ENCODE data around the gene PTPRN2.
"Not testable (repeated sequence)": the region's sequence is repeated elsewhere in the genome, so short reads cannot be mapped to it uniquely, and the experiment has no call there.

The PTPRN2 gene

DNA sequence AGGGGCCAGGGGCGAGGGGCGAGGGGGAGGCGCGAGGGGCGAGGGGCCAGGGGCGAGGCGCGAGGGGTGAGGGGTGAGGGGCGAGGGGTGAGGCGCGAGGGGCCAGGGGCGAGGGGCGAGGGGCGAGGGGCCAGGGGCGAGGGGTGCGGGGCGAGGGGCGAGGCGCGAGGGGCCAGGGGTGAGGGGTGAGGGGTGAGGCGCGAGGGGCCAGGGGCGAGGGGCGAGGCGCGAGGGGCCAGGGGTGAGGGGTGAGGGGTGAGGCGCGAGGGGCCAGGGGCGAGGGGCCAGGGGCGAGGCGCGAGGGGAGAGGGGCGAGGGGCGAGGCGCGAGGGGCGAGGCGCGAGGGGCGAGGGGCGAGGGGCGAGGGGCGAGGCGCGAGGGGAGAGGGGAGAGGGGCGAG lies 192.3 kb downstream of the PTPRN2 start:
- no peak for DNase-seq

DNA sequence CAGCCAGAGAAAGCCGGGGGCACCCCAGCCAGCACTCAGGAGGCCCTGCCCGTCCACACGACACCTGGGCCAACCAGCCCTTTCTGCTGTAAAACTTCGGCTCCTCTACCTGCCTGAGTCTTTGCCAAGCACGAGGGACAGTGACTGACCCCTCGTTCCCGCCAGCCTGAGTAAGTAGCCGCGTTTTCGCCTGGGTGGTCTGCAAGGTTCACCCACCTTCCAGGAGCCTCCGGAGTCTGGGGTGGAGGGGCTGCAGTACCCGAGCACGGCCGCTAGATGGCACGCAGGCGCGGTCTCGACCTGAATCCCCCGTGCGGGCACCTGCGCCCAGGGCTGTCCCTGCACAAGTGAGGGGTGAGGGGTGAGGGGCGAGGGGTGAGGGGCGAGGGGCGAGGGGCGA lies 192.7 kb downstream of the PTPRN2 start:
- no peak for DNase-seq

DNA sequence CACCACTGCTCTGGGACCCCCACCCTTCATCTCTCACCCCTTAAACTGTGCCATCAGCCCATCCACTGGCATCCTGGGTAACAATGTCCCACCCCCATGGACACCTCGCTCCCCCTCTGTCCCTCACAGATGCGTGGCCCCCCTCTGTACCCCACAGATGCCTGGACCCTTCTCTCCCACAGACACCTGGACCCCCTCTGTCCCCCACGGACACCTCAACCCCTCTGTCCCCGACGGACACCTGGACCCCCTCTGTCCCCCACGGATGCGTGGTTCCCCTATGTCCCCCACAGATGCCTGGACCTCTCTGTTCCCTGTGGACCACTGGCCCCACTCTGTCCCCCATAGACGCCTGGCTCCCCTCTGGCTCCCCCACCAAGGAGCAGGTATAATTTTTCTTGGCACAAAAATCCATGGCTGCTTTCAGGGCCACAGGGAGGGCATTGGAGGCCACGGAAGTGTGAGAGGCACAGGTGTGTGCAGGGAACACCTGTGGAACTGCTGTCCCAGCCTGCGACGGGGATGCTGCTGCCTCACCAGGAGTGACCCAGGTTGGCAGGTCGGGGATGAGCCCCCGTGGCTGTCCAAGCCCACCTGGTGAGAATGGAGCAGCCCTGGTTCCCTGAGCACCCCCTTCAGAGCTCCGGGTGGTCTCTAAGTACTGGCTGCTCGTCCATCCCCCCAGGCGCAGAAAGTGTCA lies 193.5 kb downstream of the PTPRN2 start:
- DNase-seq: no peak

- no peak for DNase-seq
Measured at GRCh38 chr7:158392251-158392650, 195.4 kb downstream of the PTPRN2 start.

GRCh38 chr7:158391541-158391940 lies 196.1 kb downstream of the PTPRN2 start:
- DNase-seq: no peak

DNA sequence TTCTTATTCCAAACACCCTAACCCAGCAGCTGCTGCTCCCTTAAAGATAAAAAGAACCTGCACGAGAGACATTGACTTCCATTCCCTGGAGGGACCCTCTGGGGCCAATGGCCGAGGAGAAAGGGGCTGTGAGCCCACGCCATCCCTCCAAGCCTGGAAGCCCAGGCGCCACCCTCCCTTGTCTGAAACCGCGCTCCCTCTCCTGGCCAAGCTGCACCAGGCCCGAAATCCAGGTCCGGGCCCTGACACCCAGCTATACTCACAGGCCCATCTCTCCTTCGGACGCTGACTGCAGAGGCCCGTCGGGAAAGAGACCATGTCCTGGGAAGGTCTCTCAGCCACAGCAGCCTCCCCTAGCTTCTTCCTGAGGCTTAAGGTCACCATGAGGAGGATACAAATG lies 196.5 kb downstream of the PTPRN2 start:
- DNase-seq: no peak

GRCh38 chr7:158390460-158390859 lies 197.2 kb downstream of the PTPRN2 start:
- no peak for DNase-seq

DNA sequence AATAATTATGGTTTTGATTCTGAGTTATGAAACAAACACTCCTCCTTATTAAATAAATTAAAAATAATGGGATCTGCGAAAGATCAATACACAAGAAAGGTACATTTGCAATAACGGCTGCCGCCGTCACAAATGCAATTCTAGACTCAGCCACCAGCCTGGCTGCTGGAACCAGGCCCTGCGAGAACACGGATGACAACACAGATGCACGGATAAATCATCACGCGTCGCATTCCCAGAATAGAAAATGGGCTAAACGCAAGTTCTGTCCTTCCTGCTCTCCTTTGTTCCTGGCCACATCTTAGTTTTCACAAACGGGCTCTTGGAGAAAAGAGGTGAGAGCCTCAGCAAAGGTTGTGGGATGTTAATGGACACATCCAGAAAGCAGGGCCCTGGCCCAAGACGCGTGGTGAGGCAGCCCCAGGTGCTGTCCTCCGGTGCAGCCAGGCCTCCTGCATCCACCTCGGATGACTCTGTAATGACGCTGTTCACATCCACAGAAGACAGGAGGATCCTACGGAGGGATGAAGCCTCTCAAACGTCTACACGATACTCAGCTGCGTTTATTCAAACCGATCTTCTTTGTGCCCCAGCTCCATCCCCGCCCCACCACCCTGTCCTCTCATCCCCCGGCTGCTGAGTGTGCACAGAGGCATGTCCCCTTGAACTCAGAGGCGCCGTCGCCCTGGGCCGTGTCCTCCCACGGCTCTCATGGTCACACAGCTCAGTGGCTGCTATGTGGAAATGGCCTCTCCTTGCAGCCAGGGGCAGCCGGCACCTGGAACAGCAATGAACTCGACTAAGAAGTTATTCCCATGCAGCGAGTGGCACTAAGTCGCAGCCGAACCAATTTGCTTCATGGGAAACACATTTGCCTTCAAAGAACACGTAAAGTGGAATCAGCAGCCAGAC lies 197.9 kb downstream of the PTPRN2 start:
- DNase-seq: no peak

- DNase-seq: no peak
Measured at GRCh38 chr7:158388928-158389327, 198.7 kb downstream of the PTPRN2 start.

- DNase-seq: no peak
Measured at GRCh38 chr7:158388072-158388471, 199.6 kb downstream of the PTPRN2 start.

DNA sequence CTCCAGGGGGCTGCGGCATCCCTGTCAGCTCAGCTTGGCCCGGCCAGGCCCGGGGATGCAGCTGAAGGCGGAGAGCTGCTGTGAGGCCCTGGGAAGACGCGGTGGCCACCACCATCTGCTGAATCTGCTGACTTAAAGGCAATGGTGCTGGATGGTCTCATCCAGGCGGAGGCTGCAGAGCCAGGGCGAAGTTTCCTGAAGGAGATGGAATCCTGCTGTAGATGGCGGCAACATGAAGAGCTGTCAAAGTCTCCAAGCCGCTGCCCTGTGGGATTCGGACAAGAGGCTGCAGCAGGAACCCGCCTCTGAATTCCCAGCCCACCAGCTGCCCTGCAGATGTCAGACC lies 200.1 kb downstream of the PTPRN2 start:
- no peak for DNase-seq

- DNase-seq: no peak
Measured at GRCh38 chr7:158386866-158387545, 200.6 kb downstream of the PTPRN2 start.

DNA sequence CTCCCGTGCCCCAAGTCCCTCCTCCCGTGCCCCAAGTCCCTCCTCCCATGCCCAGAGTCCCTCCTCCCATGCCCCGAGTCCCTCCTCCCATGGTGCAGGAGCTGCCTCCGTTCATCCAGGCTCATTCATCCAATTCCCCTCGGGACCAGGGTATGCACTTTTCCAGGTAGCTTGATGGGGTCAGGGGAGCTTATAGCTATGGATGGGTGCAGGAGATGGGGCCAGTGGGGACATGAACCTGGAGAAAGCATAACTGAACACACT lies 201.3 kb downstream of the PTPRN2 start:
- no peak for DNase-seq

DNA sequence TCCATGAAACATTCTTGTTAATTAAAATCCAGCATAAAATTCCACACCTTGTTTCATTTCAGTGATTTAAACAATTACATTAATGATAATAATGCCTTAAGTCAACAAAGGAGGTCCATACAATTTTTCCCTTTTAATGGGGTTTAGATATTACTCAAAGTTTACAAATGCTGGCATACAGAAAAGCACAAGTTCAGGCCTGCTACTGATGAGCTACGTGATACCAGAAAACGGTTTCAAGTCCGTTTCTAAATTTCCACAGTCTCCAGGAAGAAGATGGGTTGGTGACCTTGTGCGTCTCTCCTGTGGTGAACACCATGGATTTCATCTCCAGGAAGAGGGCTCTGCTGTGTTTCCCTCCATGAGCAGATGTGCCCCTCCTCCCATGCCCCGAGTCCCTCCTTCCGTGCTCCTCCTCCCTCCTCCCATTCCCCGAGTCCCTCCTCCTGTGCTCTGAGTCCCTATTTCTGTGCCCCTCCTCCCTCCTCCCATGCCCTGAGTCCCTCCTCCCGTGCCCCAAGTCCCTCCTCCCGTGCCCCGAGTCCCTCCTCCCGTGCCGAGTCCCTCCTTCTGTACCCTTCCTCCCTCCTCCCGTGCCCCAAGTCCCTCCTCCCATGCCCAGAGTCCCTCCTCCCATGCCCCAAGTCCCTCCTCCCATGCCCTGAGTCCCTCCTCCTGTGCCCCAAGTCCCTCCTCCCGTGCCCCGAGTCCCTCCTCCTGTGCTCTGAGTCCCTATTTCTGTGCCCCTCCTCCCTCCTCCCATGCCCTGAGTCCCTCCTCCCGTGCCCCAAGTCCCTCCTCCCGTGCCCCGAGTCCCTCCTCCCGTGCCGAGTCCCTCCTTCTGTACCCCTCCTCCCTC lies 201.9 kb downstream of the PTPRN2 start:
- not testable (repeated sequence) for DNase-seq

GRCh38 chr7:158384746-158385145 lies 202.9 kb downstream of the PTPRN2 start:
- no peak for DNase-seq

DNA sequence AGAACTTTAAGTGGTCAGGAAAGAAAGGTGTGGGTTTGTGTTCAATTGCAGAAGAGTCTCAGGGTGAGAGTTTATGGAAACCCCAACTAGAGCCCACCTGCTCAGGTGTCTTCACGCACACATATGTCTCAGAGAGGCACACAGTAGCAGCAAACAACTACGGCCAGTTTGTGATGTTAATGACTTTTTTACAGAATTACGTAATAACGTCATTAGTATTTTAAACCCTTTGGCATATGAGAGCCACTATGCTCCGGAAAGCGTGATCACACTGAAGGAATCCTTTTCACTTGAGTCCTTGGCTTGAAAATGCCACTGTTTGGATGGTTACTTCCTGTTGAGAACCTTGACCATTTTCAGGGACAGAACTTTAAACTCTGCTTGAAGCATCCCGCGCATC lies 204.0 kb downstream of the PTPRN2 start:
- DNase-seq: no peak

- DNase-seq: no peak
Measured at GRCh38 chr7:158382363-158383254, 205.0 kb downstream of the PTPRN2 start.

GRCh38 chr7:158381956-158382355 lies 205.7 kb downstream of the PTPRN2 start:
- no peak for DNase-seq

GRCh38 chr7:158378978-158379377 lies 208.6 kb downstream of the PTPRN2 start:
- DNase-seq: no peak

DNA sequence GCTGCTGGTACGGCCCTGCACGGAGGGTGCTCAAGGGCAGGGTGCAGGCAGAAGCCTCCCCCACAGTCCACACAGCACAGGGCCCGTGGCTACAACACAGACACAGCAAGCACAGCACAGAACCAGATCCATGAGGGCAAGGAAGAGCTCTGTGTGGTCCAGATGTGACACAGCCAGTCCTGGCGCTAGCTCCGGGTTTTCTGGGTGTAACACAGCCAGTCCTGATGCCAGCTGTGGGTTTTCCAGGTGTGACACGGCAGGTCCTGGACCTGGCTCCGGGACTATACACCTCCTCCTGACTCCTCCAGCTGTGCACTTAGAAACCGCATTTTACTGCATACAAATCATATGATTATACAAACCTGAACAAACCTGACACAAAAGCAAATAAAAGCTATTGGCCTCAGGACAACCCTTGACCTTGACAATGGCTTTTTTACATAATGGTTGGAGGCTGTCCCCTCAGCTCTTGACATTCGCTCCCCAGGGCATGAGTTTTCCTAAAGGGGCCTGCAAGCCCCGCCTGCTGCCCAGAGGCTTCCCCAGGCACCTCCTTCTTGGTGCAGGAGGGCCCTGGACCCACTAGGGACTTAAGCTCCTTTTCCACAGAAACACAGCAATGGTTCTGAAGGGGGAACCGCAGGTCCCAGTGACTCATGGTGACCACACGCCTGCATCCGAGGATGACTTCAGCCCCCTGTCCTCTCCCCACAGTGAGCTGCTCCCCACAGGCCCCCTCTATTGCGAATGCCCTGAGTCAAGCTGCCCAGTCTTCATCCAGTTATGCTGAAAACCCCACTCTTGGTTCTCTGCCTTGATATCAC lies 209.6 kb downstream of the PTPRN2 start:
- no peak for DNase-seq

DNA sequence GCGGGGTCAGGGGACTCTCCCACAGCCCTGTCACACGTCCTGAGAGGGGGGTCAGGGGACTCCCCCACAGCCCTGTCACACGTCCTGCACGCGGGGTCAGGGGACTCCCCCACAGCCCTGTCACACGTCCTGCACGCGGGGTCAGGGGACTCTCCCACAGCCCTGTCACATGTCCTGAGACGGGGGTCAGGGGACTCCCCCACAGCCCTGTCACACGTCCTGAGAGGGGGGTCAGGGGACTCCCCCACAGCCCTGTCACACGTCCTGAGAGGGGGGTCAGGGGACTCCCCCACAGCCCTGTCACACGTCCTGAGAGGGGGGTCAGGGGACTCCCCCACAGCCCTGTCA lies 210.8 kb downstream of the PTPRN2 start:
- not testable (repeated sequence) for DNase-seq
